GM19467 (cell line): ENCODE data around the gene ANO4.
"Not testable (repeated sequence)": the region's sequence is repeated elsewhere in the genome, so short reads cannot be mapped to it uniquely, and the experiment has no call there.

ENCODE experiments used
- ATAC-seq: cut with Tn5 transposase; IDR thresholded peaks from one replicate; pipeline ENCODE4 v1.9.1; 2021; ENCODE audit warnings: mild to moderate bottlenecking, moderate library complexity; ENCODE audit not compliant: unreplicated experiment

ANO4 gene

DNA sequence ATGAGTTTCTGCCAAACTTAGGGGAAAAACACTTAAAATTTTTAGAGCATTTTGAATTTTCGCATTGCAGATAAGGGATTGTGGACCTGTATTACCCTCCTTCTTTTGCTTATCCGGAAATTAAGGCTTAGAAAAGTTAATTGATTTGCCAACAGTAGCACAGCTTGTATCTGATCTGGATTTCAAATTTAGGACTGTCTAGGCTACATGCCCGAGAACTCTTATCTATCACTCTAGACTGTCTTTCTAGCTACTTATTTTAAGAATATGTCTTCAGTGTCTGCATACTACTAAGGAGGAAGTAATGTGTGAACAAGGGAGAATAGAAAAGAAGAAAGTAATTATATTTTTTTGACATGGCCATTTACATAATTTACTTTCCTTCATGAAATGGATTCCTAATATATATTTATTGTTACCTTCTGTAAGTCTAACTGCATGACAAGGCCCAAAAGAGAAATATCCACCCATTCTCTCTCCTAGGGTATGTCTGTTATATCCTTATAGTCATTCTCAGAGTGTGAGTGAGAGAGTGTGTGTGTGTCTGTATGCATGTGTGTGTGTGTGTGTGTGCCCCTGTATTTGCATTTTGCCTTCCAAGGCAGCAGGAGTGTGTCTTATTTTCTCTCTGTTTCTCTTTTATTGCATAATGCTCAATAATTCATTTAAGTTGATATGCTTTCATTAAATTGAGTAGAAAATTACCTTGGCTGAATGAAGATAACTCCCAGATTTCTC lies 283.4 kb downstream of the ANO4 start:
- no peak for ATAC-seq

DNA sequence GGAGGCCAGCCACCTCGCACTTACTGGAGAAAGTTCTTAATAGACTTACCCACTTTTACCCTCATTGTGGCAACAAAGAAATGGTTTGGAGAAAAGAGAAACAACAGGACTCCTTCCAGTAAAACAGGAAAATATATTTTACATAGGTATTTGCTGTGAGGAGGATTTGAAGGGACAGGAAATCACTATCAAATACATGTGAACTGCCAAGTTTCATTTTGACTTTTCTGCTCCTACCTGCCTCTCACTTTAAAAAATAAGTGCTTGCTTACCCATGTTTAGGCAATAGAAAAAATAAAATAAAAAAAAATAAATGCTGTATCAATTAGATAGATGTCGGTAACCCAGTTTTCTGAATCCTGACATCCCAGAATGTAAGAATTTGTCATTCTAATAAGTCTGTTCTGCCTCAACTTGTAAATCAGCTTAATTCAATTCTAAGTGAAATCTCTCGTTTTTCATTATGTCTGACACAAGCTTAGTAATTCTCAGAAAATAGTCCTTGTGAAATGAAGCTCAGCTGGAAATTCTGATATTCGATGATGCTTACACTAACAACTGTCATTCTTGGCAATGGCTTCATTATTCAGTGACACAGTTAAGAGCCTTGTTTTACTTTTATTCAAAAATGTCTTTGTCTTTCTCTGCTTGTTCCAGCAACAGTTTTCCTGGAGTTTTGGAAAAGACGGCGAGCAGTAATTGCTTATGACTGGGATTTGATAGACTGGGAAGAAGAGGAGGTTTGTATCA lies 284.1 kb downstream of the ANO4 start:
- ATAC-seq, result no peak

DNA sequence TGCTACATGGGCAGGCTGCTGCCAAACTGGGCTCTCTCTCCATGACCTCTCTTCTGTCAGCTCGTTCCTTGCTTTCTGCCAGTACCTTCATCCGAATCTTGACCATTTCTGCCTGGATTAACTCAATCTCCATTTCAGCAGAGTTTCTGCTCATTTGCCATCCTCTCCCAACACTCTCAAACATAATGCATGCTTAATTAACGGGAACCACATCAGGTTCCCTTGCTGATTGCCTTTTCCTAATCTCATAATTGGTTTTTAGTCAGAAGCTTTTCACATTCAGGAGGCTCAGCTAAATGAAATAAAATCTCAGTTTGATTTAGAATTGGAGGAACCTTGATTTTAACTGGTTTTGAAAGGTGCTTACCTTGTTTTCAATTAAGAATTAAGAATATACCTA lies 288.1 kb downstream of the ANO4 start:
- no peak for ATAC-seq

DNA sequence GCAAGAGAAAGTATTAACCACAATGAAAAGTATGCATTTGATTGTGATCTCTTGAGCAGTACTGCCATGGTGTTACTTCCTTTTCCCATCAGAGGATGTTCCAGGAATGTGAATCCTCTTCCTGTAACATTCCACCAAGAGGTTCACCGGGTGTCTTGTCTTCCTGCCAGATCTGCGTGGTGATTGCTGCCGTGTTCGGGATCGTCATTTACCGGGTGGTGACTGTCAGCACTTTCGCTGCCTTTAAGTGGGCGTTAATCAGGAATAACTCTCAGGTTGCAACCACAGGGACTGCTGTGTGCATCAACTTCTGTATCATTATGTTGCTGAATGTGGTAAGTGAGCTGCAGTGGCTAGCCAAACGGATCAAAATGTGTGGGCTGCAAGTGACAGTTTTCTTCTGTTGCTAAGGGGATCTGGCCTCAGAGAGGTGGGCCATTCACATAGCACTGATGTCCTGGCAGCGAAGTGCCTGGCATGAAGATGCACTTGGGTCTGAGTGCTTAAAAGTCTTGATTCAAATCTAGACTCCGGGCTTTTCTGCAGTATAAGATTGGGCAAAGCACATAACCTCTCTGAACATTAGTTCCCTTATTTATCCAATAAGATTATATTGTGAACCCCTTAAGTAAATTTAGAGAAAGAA lies 292.0 kb downstream of the ANO4 start:
- no peak for ATAC-seq

DNA sequence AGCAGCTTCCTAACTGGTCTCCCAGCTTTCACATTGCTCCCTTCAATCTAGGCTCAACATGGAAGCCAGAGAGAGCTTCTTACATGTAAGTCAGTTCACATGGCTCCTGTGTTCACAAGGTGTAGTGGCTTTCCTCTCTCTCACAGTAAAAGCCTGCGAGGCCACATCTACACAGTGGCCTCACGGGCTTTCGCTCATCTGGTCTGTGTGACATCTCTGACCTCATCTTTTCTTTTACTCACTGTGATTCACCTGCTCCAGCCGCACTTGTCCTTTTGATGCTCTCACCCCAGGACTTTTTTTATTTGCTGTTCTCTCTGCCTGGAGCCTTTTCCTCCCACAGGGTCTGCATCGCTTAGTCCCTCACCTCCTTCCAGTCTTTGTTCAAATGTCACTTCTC lies 293.3 kb downstream of the ANO4 start:
- ATAC-seq, result no peak

DNA sequence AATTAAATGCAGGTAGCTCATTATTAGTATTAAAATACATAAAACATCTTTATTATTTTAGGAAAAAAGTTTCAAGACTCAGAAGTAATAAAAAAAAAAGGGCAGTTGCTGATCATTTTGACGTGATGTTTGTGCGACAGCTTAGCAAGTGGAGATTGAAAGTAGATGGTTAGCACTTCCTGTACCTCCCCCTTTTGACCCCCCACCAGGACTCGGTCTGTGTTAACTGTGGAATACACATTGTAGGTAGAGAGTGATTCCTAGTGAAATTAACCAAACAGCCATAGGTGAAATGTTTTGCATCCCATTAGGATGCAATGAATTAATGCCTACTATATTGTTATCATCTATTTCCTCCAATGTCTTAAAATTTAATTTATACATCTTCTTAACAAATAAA lies 294.7 kb downstream of the ANO4 start:
- no peak for ATAC-seq

DNA sequence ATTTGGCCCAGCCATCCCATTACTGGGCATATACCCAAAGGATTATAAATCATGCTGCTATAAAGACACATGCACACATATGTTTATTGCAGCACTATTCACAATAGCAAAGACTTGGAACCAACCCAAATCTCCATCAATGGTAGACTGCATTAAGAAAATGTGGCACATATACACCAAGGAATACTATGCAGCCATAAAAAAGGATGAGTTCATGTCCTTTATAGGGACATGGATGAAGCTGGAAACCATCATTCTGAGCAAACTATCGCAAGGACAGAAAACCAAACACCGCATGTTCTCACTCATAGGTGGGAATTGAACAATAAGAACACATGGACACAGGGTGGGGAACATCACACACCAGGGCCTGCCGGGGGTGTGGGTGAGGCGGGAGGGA lies 295.6 kb downstream of the ANO4 start:
- not testable (repeated sequence) for ATAC-seq

DNA sequence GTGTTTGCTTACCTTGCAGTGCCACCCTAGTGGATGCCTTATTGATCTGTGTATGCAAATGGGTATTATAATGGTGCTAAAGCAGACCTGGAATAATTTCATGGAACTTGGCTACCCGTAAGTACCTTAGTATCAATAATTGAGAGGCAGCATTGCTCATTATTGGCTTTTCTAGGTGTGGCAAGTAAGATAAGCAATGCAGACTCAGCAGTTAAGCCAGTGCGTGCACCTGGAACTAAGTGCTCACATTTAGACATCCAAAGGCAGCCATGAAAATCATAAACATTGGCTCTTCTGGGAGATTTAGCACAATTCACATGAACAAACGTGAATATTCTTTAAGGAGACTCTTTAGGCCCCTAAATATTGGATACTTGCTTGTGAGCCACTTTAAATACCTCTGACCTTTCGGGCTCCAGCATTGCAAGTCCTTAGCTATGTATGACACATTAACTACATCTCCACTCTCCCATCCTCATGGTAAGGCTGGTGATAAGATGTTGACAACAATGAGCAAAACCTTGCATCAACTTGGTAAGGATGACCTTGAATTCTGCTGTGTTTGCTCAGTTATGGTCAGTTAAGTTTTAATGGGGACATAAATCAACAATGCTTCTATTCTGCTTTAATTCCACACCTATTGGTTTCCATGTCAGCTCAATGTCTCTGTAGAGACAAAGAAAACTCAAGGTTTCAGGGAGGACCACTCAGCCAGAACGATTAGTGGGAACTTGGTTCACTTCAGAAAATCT lies 303.4 kb downstream of the ANO4 start:
- ATAC-seq, result no peak

DNA sequence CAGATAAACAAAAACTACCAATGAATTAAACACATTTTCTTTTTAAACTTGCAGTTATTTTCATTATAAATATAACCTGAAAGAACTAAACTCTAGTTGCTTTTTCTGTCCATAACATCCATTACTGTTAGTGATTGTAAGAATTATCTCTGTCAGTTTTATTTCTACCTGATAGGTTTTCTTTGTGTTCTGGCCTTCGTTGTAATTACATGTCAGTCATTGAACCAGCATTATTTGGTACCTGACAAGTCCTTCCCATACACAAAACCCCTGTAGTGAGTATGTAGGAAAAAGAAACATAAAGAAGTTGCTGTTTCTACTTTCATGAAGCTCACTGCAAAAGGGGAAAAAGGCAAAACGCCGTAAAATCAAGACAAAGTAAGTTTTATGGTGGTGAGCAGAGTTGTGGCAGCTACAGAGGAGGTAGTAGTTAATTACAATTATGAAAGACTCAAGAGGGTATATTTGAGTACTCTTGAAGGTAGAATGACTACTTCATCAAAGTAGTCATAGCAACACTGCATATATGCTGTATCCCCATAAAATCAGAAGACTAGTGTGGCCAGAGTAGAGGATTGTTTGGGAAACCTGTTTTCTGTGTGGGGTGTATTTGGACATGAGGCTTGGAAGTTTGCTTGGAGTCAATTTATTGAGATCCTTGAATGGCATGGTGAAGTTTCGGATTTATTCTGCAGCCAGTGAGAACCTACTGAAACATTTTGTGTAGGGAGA lies 312.6 kb downstream of the ANO4 start:
- no peak for ATAC-seq

DNA sequence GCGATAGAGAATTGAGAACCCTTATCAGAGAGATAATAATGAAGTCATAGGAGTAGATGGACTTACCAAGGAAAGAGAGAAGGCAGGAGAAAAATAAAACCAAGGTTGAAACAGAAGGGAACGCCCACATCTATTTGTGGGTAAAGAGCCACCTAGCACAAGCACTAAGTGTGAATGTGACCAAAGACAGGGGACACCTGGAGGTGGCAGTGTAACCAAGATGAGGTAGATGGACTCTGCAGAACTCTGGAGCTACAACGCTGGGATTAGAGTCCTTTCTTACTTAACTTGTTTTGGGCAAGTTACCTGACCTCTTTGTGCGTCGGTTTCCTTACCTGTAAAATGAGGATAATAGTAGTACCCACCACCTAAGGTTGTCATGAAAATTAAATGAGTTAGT lies 313.6 kb downstream of the ANO4 start:
- no peak for ATAC-seq

DNA sequence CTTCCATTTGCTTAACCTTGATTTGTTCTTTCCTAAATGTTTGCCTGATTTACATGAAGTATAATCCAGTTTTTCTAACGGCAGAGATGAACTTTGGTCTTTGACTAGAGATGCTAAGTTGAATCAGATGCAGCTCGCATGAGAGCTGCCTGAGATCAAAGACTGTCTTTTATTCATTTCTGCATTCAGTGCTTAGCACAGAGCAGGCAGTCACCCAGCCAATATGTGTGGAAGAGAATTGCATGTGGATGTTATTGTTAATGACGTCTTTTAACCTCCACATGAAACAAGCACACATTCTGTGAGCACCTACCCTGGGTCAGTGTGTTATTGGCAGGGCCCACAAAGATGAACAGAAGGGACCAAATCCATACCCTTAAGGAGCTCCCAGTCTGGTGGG lies 316.3 kb downstream of the ANO4 start:
- ATAC-seq, result no peak

DNA sequence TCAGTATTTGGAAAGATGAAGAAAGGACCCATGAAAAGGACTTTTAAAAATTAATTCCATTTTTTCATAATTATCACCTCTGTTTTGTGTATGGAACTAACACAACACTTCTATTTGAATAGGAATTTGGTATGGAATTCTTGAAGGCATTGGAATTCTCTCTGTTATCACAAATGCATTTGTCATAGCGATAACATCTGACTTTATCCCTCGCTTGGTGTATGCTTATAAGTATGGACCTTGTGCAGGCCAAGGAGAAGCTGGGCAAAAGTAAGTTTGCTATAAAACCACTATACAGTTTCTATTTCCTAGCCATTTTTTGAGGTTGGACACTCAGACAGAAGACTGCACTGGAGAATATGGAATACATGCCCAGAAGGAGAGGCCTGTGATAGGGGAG lies 316.9 kb downstream of the ANO4 start:
- ATAC-seq, result no peak

DNA sequence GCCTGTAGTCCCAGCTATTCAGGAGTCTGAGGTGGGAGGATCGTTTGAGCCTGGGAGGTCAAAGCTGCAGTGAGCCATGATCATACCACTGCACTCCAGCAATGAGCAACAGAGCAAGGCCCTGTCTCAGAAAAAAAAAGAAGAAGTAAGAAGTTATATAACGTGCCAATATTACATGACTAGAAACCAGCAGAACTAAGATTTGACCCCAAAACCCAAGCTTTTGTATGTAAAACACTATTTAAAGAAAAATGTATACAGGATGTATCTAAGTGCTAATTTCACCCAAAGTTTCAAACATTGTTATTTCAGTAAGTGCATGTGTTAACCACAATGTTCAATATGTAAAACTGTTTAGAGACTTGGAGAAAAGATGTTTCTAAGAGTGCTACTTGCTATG lies 320.8 kb downstream of the ANO4 start:
- no peak for ATAC-seq

DNA sequence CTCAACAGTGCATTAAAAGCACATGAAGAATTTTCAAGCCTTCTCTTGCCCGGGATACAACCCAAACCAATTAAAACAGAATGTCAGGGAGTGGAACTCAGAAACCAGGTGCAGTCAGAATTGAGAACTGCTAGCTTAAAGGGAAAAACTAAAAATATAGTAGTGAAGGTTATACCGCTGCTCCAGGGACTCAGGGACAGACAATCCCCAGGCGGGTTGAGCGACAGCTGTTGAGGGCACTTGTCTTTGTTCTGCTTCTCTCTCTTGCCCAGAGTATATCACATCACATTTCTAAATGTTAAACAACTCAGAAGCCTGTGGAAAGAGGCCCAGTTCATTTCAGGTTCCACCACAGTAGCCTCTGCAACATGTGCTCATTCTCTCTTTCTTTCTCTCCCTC lies 322.3 kb downstream of the ANO4 start:
- ATAC-seq, result no peak

DNA sequence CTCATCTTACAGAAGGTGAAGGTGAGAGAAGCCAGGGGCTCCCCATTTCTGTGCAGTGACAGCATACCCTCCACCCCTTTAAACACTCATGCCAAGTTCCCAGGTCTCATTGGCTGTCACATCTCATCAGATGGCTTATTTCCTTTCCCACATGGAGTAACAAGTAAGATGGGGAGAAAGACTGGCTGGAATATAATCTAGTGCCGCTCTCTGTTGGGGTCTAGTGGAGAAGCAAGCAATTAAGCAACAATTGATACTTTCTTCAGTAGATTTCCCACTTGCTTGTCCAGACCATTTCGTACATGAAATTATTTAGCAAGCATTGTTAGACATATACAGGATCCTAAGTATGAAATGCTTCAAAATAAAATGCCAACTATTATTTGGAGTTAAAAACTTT lies 323.3 kb downstream of the ANO4 start:
- no peak for ATAC-seq

DNA sequence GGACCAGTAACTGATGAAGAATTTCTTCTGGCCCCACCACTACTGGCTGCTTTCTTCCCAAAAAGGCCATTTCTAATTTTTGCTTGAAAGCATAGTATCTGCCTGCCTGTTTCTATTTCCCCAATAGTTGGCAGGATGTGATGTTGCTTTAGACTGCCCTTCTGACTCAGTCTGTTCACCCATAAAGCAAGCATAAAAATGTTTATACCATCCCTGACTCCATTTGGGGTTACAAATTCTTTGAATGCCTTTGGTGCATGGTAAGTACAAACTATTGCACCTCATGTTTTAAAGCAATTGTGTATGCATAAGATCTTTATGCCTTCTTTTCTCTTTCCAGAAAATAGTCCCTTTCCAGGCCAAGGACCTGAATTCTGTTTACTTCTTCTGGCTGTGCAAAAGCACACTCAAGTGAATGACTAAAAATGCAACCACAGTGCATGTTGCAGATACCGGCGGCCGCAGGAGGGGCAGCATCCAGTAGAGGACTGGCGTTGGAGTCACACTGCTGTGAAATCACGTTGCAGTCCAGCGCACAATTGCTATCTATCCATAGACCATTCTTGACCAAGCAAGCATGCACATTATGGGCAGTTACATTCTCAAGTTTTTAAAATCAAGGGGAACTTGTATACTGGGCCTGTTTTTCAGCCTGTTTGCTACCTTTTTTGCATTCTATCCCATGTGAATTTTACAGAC lies 333.1 kb downstream of the ANO4 start:
- no peak for ATAC-seq

DNA sequence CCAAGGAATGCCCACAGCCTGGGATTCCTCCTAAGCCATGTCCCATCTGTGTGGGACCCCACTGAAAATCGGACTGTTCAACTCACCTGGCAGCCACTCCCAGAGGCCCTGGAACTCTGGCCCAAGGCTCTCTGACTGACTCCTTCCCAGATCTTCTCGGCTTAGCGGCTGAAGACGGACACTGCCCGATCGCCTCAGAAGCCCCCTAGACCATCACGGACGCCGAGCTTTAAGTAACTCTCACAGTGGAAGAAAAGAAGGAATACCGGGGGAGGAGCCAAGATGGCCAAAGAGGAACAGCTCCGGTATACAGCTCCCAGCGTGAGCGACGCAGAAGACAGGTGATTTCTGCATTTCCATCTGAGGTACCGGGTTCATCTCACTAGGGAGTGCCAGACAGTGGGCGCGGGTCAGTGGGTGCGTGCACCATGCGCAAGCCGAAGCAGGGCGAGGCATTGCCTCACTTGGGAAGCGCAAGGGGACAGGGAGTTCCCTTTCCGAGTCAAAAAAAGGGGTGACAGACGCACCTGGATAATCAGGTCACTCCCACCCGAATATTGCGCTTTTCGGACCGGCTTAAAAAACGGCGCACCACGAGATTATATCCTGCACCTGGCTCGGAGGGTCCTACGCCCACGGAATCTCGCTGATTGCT lies 351.3 kb downstream of the ANO4 start:
- ATAC-seq, result not testable (repeated sequence)

DNA sequence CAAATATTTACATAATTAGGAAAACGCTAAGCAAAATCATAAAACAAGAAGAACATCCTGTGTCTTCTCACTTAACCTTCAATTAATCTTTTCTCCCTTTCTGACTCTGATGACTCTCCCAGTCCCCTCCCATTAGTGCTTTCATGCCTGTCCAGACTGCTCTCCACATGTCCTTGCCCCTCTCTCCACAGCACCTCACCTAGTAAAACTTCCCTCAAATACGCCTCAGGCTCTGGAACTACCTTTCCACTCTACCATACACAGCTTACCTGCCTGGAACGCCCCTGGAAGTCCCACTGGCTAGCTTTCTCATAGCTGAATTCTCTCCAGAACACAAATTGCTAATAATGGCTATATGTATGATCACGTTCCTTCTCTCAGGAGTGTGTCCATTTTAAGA lies 370.7 kb downstream of the ANO4 start:
- ATAC-seq, result no peak

DNA sequence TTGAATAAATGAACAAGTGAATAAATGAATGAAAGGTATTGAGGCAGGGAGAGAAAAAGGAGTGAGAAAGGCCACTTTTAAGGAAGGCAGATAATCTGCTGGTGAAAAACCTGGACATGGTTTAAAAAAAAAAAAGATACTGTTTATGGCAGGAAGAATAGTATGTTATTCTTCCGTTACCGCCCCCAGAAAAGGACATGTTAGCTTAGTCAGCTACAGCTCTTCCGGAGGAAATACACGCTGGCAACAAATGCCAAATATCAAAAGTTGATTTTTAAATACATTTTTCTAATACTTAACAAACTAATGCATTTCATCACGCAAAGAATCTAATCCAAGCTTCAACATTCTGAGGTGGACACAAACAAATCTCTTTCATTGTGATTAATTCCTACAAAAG lies 372.3 kb downstream of the ANO4 start:
- no peak for ATAC-seq

DNA sequence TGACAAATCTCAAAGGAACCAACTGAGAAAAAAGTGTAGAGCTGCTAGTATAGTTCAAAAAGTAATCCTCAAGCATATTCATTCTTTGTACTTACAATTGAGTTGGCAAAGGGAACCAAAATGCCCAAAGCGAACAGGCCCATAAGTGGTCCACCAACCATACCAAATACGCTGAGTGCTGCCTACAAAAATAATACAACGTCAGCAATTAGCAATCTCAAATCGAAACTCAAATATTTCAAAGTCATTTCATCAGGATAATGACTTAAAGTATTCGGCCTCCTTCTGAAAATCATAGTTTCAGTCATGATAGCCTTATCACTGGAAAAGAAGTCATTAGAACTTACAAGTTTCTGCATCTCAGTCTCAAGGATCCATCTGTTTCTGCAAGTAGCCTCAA lies 373.4 kb downstream of the ANO4 start:
- no peak for ATAC-seq
